Omental fat pad (tissue), 4 donors: Measurements from ENCODE around the gene TRPM3. TPM values are rescaled to one million over a fixed set of nuclear protein-coding genes. Genes with fewer than 3 reads are reported as not detected.

Source experiments
- ATAC-seq: fragments of 150-250 bp; one replicate; pipeline ENCODE4 v1.9.1; 2016; ENCODE audit warnings: mild to moderate bottlenecking, moderate library complexity; ENCODE audit not compliant: low FRiP score
- DNase-seq: peaks from one replicate; pipeline ENCODE4 v3.0.0-alpha.2; 2019; ENCODE audit warnings: low spot score
- total RNA-seq, 4 donors: library from RNA; depleted of rRNA; stranded (reverse); fragments of >200 nt; gene quantifications; one replicate each; pipeline ENCODE4 v1.1.0, GENCODE V29; 2016
- TF ChIP-seq, protein P1 (sequence below), 3 donors: fragments of 450-650 bp; IDR thresholded peaks; one replicate each; pipeline ENCODE4 v1.5.1; 2016 to 2017; ENCODE audit warnings: antibody characterized with exemption in 3 of 3, mild to moderate bottlenecking in 3 of 3, moderate library complexity in 2 of 3

TRPM3 gene
- total RNA-seq, 4 donors from 2014 or later = 0.60 to 9.3 (median 1.5) TPM

GRCh38 chr9:70551801-70552200 lies 569.6 kb downstream of the TRPM3 start:
- ATAC-seq = no peak
- DNase-seq = no peak

DNA sequence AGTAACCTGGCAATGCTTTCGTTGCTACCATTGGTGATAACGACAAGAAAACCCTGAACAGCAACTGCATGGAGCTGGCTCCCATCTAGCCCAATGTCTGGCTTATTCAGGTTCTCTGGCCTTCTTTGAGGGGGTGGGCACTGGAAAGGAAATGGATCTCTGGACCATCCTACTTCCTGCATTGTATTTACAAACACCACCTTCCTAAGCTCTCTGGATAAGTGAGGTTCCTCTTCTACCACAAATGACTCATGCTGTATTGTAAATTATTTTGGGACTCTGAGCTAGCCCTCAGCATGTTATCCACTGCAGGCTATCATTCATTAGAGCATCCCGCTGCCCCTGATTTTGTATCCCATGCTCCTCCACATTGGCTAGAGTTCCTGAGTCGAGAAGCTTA lies 570.0 kb downstream of the TRPM3 start:
- DNase-seq (no peak), ATAC-seq (no peak)
- TF ChIP-seq, protein P1, sequence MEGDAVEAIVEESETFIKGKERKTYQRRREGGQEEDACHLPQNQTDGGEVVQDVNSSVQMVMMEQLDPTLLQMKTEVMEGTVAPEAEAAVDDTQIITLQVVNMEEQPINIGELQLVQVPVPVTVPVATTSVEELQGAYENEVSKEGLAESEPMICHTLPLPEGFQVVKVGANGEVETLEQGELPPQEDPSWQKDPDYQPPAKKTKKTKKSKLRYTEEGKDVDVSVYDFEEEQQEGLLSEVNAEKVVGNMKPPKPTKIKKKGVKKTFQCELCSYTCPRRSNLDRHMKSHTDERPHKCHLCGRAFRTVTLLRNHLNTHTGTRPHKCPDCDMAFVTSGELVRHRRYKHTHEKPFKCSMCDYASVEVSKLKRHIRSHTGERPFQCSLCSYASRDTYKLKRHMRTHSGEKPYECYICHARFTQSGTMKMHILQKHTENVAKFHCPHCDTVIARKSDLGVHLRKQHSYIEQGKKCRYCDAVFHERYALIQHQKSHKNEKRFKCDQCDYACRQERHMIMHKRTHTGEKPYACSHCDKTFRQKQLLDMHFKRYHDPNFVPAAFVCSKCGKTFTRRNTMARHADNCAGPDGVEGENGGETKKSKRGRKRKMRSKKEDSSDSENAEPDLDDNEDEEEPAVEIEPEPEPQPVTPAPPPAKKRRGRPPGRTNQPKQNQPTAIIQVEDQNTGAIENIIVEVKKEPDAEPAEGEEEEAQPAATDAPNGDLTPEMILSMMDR (IDR thresholded peaks at IDR 0.05) = no peak

More at GRCh38 chr9:70551801-70552200, 569.6 kb downstream of the TRPM3 start:
- TF ChIP-seq, protein P1 (IDR thresholded peaks at IDR 0.05) = no peak

GRCh38 chr9:70549926-70550325 lies 571.5 kb downstream of the TRPM3 start:
- DNase-seq (no peak), ATAC-seq (no peak)
- TF ChIP-seq, protein P1 (IDR thresholded peaks at IDR 0.05) = no peak

DNA sequence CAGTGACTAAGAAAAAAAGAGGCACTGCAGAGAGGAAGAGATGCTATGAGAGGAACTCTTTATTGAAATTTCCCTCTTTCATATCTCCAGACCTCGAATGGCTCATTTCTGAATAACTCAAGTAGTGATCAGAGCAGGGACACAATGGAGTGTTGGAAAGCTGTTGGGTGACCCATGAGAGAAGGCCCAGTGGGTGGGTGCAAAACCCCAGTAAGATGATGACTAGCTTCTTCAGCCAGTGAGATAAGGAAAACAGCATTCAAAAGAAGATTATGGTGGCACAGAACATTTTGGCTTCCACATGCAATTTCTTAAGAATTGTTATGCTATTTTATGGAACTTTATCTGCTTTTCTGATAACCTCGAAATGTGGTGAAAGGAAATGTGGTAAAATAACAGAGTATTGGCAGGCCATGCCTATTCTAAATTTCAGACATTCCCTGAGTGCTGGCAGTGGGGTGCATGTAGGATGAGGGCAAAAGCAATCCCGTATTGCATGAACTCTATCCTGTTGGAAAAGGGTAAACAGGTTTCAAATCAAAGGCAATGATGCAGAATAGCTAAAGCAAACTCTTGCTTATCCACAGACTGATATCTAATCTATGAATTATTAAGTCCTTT lies 579.0 kb downstream of the TRPM3 start:
- TF ChIP-seq, protein P1 (IDR thresholded peaks at IDR 0.05) = no peak
- ATAC-seq (no peak), DNase-seq (no peak)

DNA sequence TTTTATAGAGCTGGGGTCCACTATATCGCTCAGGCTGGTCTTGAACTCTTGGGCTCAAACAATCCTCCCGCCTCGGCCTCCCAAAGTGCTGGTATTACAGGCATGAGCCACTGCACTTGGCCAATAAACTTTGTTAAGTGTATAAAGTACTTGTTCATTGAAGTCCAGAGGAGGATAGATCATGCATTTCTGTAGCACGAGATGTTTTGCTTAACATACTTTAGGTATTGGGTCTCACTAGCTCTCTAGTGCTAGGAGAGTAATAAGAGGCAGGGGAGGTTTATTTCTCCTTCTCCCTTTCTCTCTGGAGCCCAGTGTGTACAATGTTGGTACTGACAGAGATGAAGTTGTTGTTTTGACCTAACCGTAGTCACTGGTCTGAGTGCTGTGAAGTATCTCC lies 581.4 kb downstream of the TRPM3 start:
- no peak for ATAC-seq
- DNase-seq = no peak
- TF ChIP-seq, protein P1 (IDR thresholded peaks at IDR 0.05) = no peak

GRCh38 chr9:70539526-70539925 lies 581.9 kb downstream of the TRPM3 start:
- DNase-seq = no peak
- ATAC-seq = no peak
- TF ChIP-seq, protein P1 (IDR thresholded peaks at IDR 0.05) = no peak

DNA sequence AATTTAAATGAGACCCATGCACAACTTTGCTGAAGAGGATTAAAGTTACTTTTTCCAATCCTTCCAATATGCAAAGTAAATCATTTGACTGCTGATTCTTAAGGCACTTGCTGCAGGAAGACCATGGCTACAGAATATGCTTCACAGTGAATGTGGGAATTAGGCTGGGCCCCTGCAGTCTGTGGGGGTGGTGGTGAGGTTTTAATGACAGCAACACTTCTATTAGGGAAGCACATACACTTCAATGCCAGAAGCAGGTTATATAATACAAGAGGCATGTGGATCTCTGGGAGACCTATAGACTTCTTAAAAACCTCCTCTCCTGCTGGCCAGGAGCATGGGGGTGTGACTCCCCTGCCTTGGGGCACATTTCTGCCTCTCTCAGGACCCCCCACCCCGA lies 582.4 kb downstream of the TRPM3 start:
- TF ChIP-seq, protein P1 (IDR thresholded peaks at IDR 0.05) = no peak
- no peak for DNase-seq
- ATAC-seq = no peak
